Sigmoid colon (tissue), 7 donors: ENCODE measurements around the gene STXBP4. TPM values are rescaled to one million over a fixed set of nuclear protein-coding genes. Genes with fewer than 3 reads are reported as not detected.

Source experiments
- DNase-seq: peaks from one replicate; pipeline ENCODE4 v3.0.0-alpha.2; 2019
- H3K27ac ChIP-seq, 4 donors: fragments of 200-600 bp; sonication (generic); one replicate each; pipeline ENCODE4 v1.5.1; 2016 to 2019; ENCODE audit warnings: mild to moderate bottlenecking in 1 of 4
- H3K27me3 ChIP-seq, 3 donors: fragments of 200-600 bp; sonication (generic); one replicate each; pipeline ENCODE4 v1.5.1; 2019; ENCODE audit warnings: mild to moderate bottlenecking in 1 of 3
- H3K36me3 ChIP-seq, 4 donors: fragments of 200-600 bp; sonication (generic); one replicate each; pipeline ENCODE4 v1.5.1; 2016 to 2019
- H3K4me1 ChIP-seq, 4 donors: fragments of 200-600 bp; sonication (generic); one replicate each; pipeline ENCODE4 v1.5.1; 2017 to 2019
- H3K4me3 ChIP-seq, 4 donors: fragments of 200-600 bp; sonication (generic); one replicate each; pipeline ENCODE4 v1.5.1; 2017 to 2019; ENCODE audit warnings: mild to moderate bottlenecking in 2 of 4, moderate library complexity in 1 of 4
- H3K9me3 ChIP-seq, 4 donors: fragments of 200-600 bp in 3 of 4; sonication (generic) in 3 of 4; one replicate each; pipeline versions ENCODE4 v1.5.1 to v1.6.1; 2013 to 2019
- CTCF ChIP-seq, 4 experiments: fragments of 450-650 bp in 3 of 4; fragments of 200-600 bp in 1 of 4; IDR thresholded peaks; one replicate each; pipeline ENCODE4 v1.5.1; 2016 to 2019; ENCODE audit warnings: antibody characterized with exemption in 4 of 4, mild to moderate bottlenecking in 3 of 4, moderate library complexity in 2 of 4
- EP300 ChIP-seq, 4 donors: sonication (generic); formaldehyde crosslinking; IDR thresholded peaks; one replicate each; pipeline ENCODE4 v1.6.1; 2017; ENCODE audit warnings: antibody characterized with exemption in 4 of 4
- POLR2A ChIP-seq, 2 donors: fragments of 450-650 bp; IDR thresholded peaks; one replicate each; pipeline ENCODE4 v1.6.1; 2016; ENCODE audit warnings: antibody characterized with exemption in 2 of 2, mild to moderate bottlenecking in 2 of 2, moderate library complexity in 2 of 2
- POLR2AphosphoS5 ChIP-seq, 4 donors: sonication (generic); formaldehyde crosslinking; IDR thresholded peaks; one replicate each; pipeline ENCODE4 v1.6.1; 2017; ENCODE audit warnings: antibody characterized with exemption in 4 of 4
- WGBS, 2 donors: extraction: QIAGEN DNeasy Blood & Tissue Kit; methylation state at CpG; one replicate each; pipeline ENCODE4 v1.1.7; 2013; 5-methylcytosine and 5-hydroxymethylcytosine counted together
- intact Hi-C: fragments of 100-400 bp; cut with DNase I; formaldehyde crosslinking; loops from one replicate; pipeline ENCODE4 v1.15.1; 2023
- polyA plus RNA-seq, 3 donors: library from polyadenylated mRNA; stranded (reverse); fragments of 200-250 nt; gene quantifications; one replicate each; pipeline ENCODE4 v1.2.3, GENCODE V29; 2013
- total RNA-seq, 4 donors: library from RNA; depleted of rRNA; stranded (reverse); fragments of >200 nt; gene quantifications; one replicate each; pipeline ENCODE4 v1.1.0, GENCODE V29; 2016
- donor health status: healthy with polysubstance abuse.
- donor health status: Bipolar disorder and iron deficiency.
- donor health status: healthy.

Gene STXBP4
- total and polyA plus RNA-seq, 7 donors = under 0.01 to 25.2 (median 15.0) TPM

DNA sequence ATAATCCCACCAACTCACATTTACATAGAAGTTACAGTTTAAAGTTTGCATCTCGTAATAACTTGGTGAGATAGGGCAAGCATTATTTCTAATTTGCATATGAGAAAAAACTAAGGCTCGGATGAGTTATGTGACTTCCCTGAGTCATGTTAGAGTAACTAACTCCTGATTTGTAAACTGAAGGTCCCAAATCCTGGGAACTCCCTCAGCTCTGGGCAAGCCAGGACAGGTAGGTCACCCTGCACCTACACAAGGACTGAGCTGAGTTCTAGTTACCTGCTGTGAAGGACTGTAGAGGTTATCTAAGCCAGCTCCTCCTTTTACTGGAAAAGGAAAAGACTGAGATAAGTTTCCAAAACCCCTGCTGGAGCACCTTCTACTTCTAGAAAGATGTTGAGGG is 204.0 kb downstream of the STXBP4 start:
- Histone ChIP-seq H3K4me1 (no peaks in the 10 kb centered on the region), H3K4me3 (no peak overlapping the region), H3K27me3 (no peaks in the 10 kb centered on the region), H3K36me3 (no peaks in the 10 kb centered on the region), H3K27ac (no peak overlapping the region), H3K9me3 (peaks cover 0 to 7% (median 0%) of the 10 kb centered on the region in 4 donors)
- intact Hi-C loops = no loop called here
- no peak for DNase-seq
- WGBS, 2 donors = 84 to 93% methylated on average over 2 of the region's 2 CpGs
- TF ChIP-seq CTCF (IDR thresholded peaks at IDR 0.05) (no peak), POLR2A (IDR thresholded peaks at IDR 0.05) (no peak), POLR2AphosphoS5 (IDR thresholded peaks at IDR 0.05) (no peak), EP300 (IDR thresholded peaks at IDR 0.05) (no peak)

DNA sequence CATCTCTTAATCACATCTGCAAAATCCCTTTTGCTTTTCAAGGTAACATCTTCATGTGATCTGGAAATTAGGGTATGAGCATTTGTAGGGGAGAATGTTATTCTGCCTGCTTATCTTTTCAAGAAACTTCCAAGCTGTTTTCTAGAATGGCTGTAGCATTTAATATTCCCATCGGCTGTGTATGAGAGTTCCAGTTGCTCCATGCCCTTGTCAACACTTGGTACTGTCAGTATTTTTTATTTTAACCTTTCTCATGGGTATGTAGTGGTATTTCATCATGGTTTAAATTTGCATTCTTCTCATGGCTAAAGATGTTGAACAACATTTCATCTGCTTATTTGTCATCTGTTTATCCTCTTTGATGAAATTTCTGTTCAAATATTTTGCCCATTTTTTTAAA is 205.6 kb downstream of the STXBP4 start:
- intact Hi-C loops = no loop called here
- 94 to 97% methylated on average over 1 of the region's 1 CpG for WGBS, 2 donors
- TF ChIP-seq EP300 (IDR thresholded peaks at IDR 0.05) (no peak), POLR2AphosphoS5 (IDR thresholded peaks at IDR 0.05) (no peak), POLR2A (IDR thresholded peaks at IDR 0.05) (no peak), CTCF (IDR thresholded peaks at IDR 0.05) (no peak)
- peaks cover 0 to 7% (median 0%) of the 10 kb centered on the region in 4 donors for H3K9me3 ChIP-seq
- H3K4me1 ChIP-seq = no peaks in the 10 kb centered on the region
- no peak overlapping the region for H3K27ac ChIP-seq
- H3K27me3 ChIP-seq = no peaks in the 10 kb centered on the region
- no peak for DNase-seq
- H3K4me3 ChIP-seq = no peak overlapping the region
- no peaks in the 10 kb centered on the region for H3K36me3 ChIP-seq

GRCh38 chr17:55175788-55176427 is 207.3 kb downstream of the STXBP4 start:
- H3K4me1 ChIP-seq = no peaks in the 10 kb centered on the region
- H3K27me3 ChIP-seq = no peaks in the 10 kb centered on the region
- TF ChIP-seq POLR2AphosphoS5 (IDR thresholded peaks at IDR 0.05) = no peak
- no peak for TF ChIP-seq EP300 (IDR thresholded peaks at IDR 0.05)
- no peak for TF ChIP-seq CTCF (IDR thresholded peaks at IDR 0.05)
- TF ChIP-seq POLR2A (IDR thresholded peaks at IDR 0.05) = no peak
- H3K9me3 ChIP-seq = peaks cover 0 to 7% (median 0%) of the 10 kb centered on the region in 4 donors
- H3K4me3 ChIP-seq = no peak overlapping the region
- DNase-seq = no peak
- intact Hi-C loops = no loop called here
- no peaks in the 10 kb centered on the region for H3K36me3 ChIP-seq
- no peak overlapping the region for H3K27ac ChIP-seq
- 57 to 83% methylated on average over 6 of the region's 6 CpGs for WGBS, 2 donors

DNA sequence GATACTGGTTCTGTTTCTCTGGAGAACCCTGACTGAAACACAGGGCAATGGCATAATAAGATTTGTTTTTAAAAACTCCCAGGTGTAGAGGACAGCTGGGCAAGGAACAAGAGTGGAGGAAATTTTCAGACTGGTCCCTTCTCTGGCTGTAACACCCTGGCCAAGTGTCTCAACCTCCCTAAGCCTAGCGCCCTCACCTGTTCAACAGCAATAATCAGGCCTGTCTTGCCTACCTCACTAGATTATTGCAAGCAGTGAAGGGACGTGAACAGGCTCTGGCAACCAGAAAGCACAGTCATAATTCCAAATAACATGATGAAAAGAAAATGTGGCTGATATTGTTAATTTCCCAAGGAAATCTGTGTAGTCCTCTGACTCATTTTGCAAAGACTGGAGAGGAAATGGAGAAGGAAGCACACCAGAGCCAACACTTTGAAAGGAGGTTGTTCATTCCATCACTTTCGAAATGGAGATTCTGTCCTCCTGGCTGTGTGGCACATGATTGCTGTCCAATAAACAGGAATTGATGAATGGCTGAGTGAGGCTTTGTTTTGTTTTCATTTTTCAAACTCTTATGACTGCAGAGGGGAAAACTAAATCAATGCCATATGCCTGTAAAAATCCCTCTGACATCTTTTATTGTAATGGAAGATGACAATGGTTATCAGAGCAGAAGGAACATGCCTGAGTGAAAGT is 208.7 kb downstream of the STXBP4 start:
- H3K4me3 ChIP-seq = no peak overlapping the region
- no peak for DNase-seq
- WGBS, 2 donors = 77 to 85% methylated on average over 3 of the region's 3 CpGs

DNA sequence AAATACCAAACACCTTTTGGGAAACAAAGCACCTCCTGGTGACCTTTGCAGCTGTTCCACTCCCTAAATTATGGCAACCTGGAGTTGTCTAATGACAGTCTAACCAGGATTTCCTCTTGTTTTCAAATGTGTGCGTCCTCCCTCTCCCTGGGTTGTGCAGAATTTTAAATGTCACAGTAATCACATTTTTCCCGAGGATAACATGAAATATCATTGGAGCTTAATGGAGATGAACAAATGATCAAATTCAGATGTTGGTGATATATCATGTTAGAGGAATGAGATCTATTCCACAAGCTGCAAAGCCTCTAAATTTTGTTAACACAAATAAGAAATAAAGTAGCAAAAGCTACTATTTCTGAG is 209.3 kb downstream of the STXBP4 start:
- no peak overlapping the region for H3K4me3 ChIP-seq
- intact Hi-C loops = no loop called here
- DNase-seq = no peak
- no peak overlapping the region for H3K27ac ChIP-seq
- H3K27me3 ChIP-seq = no peaks in the 10 kb centered on the region
- TF ChIP-seq POLR2AphosphoS5 (IDR thresholded peaks at IDR 0.05) = no peak
- TF ChIP-seq EP300 (IDR thresholded peaks at IDR 0.05) = no peak
- no peak for TF ChIP-seq CTCF (IDR thresholded peaks at IDR 0.05)
- no peak for TF ChIP-seq POLR2A (IDR thresholded peaks at IDR 0.05)
- H3K9me3 ChIP-seq = peaks cover 0 to 7% (median 0%) of the 10 kb centered on the region in 4 donors
- H3K36me3 ChIP-seq = no peaks in the 10 kb centered on the region
- 57 to 70% methylated on average over 2 of the region's 2 CpGs for WGBS, 2 donors
- no peaks in the 10 kb centered on the region for H3K4me1 ChIP-seq

More for the DNA sequence above, 208.7 kb downstream of the STXBP4 start:
- Histone ChIP-seq H3K36me3 (no peaks in the 10 kb centered on the region), H3K27me3 (no peaks in the 10 kb centered on the region), H3K9me3 (peaks cover 0 to 7% (median 0%) of the 10 kb centered on the region in 4 donors), H3K27ac (no peak overlapping the region), H3K4me1 (no peaks in the 10 kb centered on the region)
- no peak for TF ChIP-seq POLR2AphosphoS5 (IDR thresholded peaks at IDR 0.05)
- intact Hi-C loops = no loop called here
